Prostate gland (tissue), 2 donors: ENCODE results near the gene PRMT3.

Source experiments
- POLR2A ChIP-seq: fragments of 450-650 bp; IDR thresholded peaks from one replicate; pipeline ENCODE4 v1.6.1; 2016; ENCODE audit warnings: antibody characterized with exemption, mild to moderate bottlenecking
- TF ChIP-seq, protein P1 (sequence below), 4 experiments: fragments of 200-600 bp in 2 of 4; fragments of 450-650 bp in 2 of 4; sonication (generic) in 2 of 4; IDR thresholded peaks; 1 replicate in 3 of 4; 2 replicates in 1 of 4; pipeline ENCODE4 v1.5.1; 2016 to 2019; ENCODE audit warnings: antibody characterized with exemption in 4 of 4, mild to moderate bottlenecking in 2 of 4, moderate library complexity in 2 of 4

DNA sequence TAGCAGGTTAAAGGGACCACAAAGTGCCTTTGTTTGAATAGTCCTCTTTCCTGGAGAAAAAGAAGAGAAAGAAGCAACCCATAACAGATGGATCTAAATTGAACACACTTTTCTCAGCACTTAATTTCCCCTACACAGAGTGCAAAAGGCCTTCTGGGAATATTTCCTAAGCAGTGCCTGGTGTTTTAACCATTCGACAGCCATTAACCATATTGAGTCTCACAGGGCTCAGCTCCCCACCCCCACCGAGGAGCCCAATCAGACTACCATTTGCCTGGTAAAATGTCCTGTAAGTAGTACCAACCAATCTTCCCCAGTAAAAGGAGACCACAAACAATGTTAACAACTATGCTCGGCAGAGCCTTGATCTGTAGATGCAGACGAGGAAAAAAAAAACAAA is 171.2 kb downstream of the PRMT3 start:
- TF ChIP-seq POLR2A = no peak
- TF ChIP-seq, protein P1, sequence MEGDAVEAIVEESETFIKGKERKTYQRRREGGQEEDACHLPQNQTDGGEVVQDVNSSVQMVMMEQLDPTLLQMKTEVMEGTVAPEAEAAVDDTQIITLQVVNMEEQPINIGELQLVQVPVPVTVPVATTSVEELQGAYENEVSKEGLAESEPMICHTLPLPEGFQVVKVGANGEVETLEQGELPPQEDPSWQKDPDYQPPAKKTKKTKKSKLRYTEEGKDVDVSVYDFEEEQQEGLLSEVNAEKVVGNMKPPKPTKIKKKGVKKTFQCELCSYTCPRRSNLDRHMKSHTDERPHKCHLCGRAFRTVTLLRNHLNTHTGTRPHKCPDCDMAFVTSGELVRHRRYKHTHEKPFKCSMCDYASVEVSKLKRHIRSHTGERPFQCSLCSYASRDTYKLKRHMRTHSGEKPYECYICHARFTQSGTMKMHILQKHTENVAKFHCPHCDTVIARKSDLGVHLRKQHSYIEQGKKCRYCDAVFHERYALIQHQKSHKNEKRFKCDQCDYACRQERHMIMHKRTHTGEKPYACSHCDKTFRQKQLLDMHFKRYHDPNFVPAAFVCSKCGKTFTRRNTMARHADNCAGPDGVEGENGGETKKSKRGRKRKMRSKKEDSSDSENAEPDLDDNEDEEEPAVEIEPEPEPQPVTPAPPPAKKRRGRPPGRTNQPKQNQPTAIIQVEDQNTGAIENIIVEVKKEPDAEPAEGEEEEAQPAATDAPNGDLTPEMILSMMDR (IDR thresholded peaks at IDR 0.05) = no peak
